ENCODE results near the gene PPP6R2. TPM values are rescaled to one million over a fixed set of nuclear protein-coding genes. Genes with fewer than 3 reads are reported as not detected.
A peak's percentile ranks its signal among the peaks of the same experiment; 100 is the strongest.

PPP6R2 gene
- total and polyA plus RNA-seq, 9 of the 15 experiments (the other 6 are each of a cell fraction or from before 2014, with no cell fraction given), result 0.32 to 39.8 (median 21.4) TPM

GRCh38 chr22:50326956-50327710 lies 16.0 kb upstream of the PPP6R2 start, which contains the start of gene DENND6B (continued):
- TF ChIP-seq TSHZ1 (CRISPR knock-in tag; IDR thresholded peaks at IDR 0.05) (no peak), SAP30 (IDR thresholded peaks at IDR 0.05; ENCODE audit: borderline replicate concordance, insufficient read depth, low read depth, low read length, poor library complexity, severe bottlenecking) (no peak), NKRF (IDR thresholded peaks at IDR 0.05; ENCODE audit: borderline replicate concordance) (no peak), POLR2AphosphoS5 (IDR thresholded peaks at IDR 0.05; ENCODE audit: control insufficient read depth, insufficient read depth, low read depth, low read length) (peak; percentile 26; the same call in 1 of the 2 replicates), FOXP1 (CRISPR knock-in tag; IDR thresholded peaks at IDR 0.05) (peak; percentile 36; the same call in 1 of the 2 replicates), GTF2E2 (tag; IDR thresholded peaks at IDR 0.05) (no peak), TBP (optimal IDR thresholded peaks at IDR 0.05; ENCODE audit: low read depth, low read length) (peak; percentile 48), POLR2G (IDR thresholded peaks at IDR 0.05; ENCODE audit: low read depth, low read length) (peak; percentile 87), ZNF41 (CRISPR knock-in tag; conservative IDR thresholded peaks at IDR 0.05) (no peak), NONO (IDR thresholded peaks at IDR 0.05; ENCODE audit: low read depth in 2 of 2, low read length in 1 of 2) (peak; percentile 29 to 52; a peak in 2 of 4 replicates), MAX (CRISPR knock-in tag; IDR thresholded peaks at IDR 0.05) (peak; percentile 78; the same call in 1 of the 2 replicates), THAP7 (CRISPR knock-in tag; IDR thresholded peaks at IDR 0.05) (no peak), L3MBTL2 (IDR thresholded peaks at IDR 0.05) (peak; percentile 90), CTBP1 (IDR thresholded peaks at IDR 0.05; ENCODE audit: borderline replicate concordance) (peak; percentile 58), ATF7 (IDR thresholded peaks at IDR 0.05) (peak; percentile 18; the same call in 1 of the 2 replicates), TAF1 (IDR thresholded peaks at IDR 0.05; ENCODE audit: control insufficient read depth, extremely low read depth, insufficient read depth, low read length, severe bottlenecking) (peak; percentile 65), SIN3B (IDR thresholded peaks at IDR 0.05; ENCODE audit: low read depth) (peak; percentile 48; the same call in 1 of the 2 replicates), SMAD3 (CRISPR knock-in tag; conservative IDR thresholded peaks at IDR 0.05) (no peak), KAT7 (CRISPR knock-in tag; IDR thresholded peaks at IDR 0.05; ENCODE audit: borderline replicate concordance) (0 out of 2 replicates have a peak, but pooled peaks have one; percentile 43)
